CD4-positive, alpha-beta T cell treated with Interleukin-4 for 1 hour (primary cell): ENCODE data around the gene MDK.

Source experiments
- DNase-seq, 2 donors: peaks; one replicate each; pipeline ENCODE4 v3.0.0-alpha.2; 2020 to 2022

MDK gene

GRCh38 chr11:46348566-46349401 is 32.7 kb upstream of the MDK start:
- DNase-seq: peak; percentile 52 to 67

- DNase-seq: no peak
Observed at GRCh38 chr11:46350695-46351094, 30.8 kb upstream of the MDK start.

GRCh38 chr11:46351148-46351547 is 30.3 kb upstream of the MDK start:
- DNase-seq: no peak

GRCh38 chr11:46351606-46352005 is 29.9 kb upstream of the MDK start:
- no peak for DNase-seq

GRCh38 chr11:46352063-46352841 is 29.2 kb upstream of the MDK start:
- peak; percentile 79 to 87 for DNase-seq

GRCh38 chr11:46353698-46354097 is 27.8 kb upstream of the MDK start:
- no peak for DNase-seq

GRCh38 chr11:46356924-46357482 is 24.5 kb upstream of the MDK start:
- no peak for DNase-seq

GRCh38 chr11:46357483-46357936 is 24.0 kb upstream of the MDK start:
- no peak for DNase-seq

- DNase-seq: no peak
Observed at GRCh38 chr11:46359953-46360352, 21.5 kb upstream of the MDK start.

GRCh38 chr11:46360878-46361277 is 20.6 kb upstream of the MDK start:
- no peak for DNase-seq

- DNase-seq: peak; percentile 60 to 63
Observed at GRCh38 chr11:46361283-46362155, 19.9 kb upstream of the MDK start.

GRCh38 chr11:46362156-46363030 is 19.1 kb upstream of the MDK start:
- DNase-seq: no peak

- DNase-seq: peak in 1 of 2 donors; percentile 66
Observed at GRCh38 chr11:46363031-46363407, 18.4 kb upstream of the MDK start.

GRCh38 chr11:46363455-46364005 is 17.9 kb upstream of the MDK start:
- no peak for DNase-seq

GRCh38 chr11:46364056-46364455 is 17.4 kb upstream of the MDK start:
- no peak for DNase-seq

- no peak for DNase-seq
Observed at GRCh38 chr11:46364791-46365190, 16.7 kb upstream of the MDK start.

- no peak for DNase-seq
Observed at GRCh38 chr11:46366260-46366659, 15.2 kb upstream of the MDK start.

GRCh38 chr11:46366661-46367161 is 14.8 kb upstream of the MDK start:
- no peak for DNase-seq

GRCh38 chr11:46367244-46367915 is 14.1 kb upstream of the MDK start:
- peak; percentile 71 to 79 for DNase-seq

GRCh38 chr11:46367916-46368267 is 13.6 kb upstream of the MDK start:
- DNase-seq: no peak
